T47D (cell line): ENCODE measurements around the gene TWIST2.
A peak's percentile ranks its signal among the peaks of the same experiment; 100 is the strongest.

Experiments used
- DNase-seq, 2 experiments: peaks; one replicate each; pipeline versions ENCODE4 v3.0.0 to v3.0.0-alpha.2; 2011 to 2012; ENCODE audit warnings: low read depth in 1 of 2, low spot score in 1 of 2
- JUND ChIP-seq: IDR thresholded peaks from 2 replicates; pipeline ENCODE4 v1.6.1; 2012; ENCODE audit warnings: low read depth
- in situ Hi-C: cut with HindIII; loops from 2 replicates; pipeline ENCODE4 v1.10.0; 2016; ENCODE audit warnings: low sequenced_read_pairs, low pct_unique_long_range_greater_than_20kb

The TWIST2 gene

DNA sequence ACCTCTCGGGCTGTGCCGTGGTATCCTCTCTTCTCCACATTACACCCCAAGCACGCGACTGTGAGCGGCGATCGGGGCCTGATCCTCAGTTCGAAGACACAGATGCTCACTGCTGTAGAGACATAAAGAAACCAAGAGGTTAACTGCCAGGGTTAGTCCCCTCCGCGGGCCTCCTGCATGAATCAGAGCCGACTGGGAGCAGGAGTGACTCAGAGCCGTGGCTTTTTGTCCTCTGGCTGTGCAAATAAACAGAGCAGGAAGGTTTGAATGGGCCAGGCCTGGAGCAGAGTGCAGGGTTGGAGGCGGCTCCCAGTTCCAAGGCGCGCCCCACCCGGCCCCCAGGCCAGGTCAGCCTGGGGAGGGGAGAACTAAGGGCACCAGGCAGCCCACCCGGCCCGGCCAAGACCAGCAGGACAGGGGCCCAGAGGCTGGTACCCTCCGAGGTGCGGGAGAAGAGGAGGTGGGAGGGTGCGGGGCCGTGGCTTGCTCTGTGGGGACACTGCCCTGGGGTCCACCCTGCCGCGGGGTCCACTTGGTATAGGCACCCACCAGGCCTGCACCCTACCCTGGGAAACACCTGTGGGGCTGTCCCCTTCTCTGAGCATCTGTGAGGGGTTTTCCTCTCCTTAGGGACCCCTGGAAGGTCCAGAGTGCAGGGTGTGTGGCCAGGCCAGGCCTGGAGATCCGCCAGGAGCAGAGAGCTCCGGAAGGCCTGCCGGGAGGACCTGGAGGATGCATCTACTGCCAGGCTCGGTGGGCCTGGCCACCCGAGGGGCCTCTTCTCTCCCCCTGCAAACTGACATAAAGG, 16.5 kb downstream of the TWIST2 start:
- peak; percentile 79 to 82 for DNase-seq

DNA sequence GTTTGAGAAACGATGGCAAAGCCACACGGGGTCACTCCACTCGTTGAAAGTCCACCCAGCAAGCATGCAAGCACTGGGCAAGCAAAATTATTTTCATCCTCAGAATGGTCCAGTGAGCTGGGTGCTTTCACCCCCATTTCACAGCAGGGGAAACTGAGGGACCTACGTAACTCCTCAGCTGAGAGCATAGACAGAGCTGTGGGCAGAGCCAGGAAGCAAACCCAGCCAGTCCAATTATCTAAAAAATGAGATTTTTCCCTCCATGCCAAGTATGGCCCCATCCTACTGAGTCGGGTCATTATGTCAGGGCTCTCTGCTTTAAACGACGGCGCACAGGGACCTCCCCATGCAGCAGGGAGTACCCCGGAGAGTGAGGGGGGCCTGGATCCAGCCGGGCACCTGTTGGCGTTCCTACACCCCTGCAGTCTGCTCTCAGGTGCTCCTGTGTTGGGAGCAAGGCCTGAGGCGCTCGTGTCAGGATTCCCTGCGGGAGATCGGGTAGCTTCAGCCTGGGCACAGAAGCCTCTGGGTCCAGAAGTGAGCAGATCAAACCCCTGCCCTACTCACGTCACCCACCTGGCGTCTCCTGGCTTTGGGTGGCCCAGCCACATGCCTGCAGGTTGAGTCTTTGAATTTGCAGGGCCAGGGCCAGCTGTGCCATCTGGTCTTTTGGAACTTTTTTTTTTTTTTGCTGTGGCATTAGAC, 17.3 kb downstream of the TWIST2 start:
- no peak for DNase-seq
- in situ Hi-C loops: no loop called here
- no peak for TF ChIP-seq JUND

More for the DNA sequence above, 16.5 kb downstream of the TWIST2 start:
- peak; percentile 41; the same call in 1 of the 2 replicates for TF ChIP-seq JUND
- in situ Hi-C loops: no loop called here

DNA sequence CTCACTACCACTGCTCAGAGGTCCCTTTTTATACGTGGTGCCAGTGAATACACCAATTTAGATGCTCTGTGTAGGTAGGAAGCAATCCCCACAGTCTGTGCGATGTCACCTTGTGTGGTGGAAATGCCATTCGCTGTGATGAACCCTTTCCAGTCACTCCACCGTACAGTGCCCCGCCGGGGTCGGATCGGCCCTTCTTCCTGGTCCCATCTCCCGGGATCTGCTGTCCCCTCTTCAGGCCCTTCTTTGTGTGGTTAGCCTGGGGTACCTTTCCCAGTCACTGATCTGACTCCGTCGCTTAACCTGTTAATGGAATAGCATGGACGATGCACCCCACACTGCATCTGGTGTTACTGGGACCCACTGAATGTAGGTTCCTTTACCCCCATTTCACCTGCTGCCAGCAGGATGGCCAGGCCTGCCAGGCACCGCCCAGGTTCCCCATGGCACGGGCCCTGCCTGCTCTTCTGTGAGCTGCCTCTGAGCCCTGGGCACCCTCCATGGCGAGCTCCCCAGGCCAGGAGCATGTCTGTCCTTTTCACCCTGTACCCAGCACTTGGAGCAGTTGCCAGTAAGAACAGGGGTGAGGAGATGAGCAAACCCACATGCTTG, 18.0 kb downstream of the TWIST2 start:
- in situ Hi-C loops: no loop called here
- no peak for DNase-seq
- no peak for TF ChIP-seq JUND

DNA sequence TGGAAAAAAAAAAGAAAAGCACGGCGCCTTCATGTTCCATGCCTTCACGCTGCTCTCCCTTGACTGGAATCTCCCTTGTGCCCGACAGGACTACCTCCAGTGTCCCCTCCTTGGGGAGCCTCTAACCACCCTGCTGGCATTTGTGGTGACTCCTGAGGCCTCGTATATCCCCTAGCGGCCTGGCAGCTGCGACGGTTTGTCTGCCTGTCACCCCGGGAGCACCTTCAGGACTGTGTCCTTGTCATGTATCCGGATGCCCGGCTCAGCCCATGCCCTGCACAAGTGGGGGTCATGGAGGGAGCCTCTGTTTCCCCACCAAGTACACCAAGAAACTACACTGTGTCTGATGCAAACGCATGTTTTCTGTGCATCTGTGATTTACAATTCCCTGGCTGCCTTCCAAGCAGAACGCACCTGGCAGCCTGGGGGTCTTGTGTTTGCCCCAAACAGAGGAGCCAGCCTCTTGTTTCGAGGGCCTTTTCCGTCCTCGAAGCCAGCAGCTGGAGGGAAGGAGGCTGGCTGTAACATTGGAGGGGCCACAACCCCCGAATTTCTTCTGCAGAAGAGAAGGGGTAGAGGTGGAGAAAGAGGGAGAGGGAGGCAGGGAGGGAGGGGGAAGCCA, 18.9 kb downstream of the TWIST2 start:
- no peak for TF ChIP-seq JUND
- in situ Hi-C loops: no loop called here
- DNase-seq: no peak

DNA sequence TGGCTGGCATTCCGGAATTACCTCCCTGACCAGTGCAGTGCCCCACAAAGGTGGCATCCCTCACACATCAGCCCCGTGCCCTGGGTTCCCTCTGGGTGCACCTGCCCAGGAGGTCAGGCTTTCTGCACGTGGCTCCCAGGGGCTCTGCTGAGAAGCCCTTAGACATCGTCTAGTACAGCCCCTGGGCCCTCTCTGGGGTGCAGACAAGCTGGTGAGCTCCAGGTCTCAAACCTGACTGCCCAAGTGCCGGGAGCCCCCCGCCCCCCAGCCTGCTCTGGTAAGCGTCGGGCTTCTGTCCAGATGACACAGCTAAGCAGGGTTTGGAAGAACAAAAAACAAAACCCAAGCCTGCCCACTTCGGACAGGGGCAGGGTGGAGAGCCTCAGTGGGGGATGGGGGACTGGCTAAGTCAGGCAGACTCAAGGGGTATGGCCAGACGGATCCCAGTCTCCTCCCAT, 20.2 kb downstream of the TWIST2 start:
- TF ChIP-seq JUND: no peak
- in situ Hi-C loops: no loop called here
- DNase-seq: no peak

DNA sequence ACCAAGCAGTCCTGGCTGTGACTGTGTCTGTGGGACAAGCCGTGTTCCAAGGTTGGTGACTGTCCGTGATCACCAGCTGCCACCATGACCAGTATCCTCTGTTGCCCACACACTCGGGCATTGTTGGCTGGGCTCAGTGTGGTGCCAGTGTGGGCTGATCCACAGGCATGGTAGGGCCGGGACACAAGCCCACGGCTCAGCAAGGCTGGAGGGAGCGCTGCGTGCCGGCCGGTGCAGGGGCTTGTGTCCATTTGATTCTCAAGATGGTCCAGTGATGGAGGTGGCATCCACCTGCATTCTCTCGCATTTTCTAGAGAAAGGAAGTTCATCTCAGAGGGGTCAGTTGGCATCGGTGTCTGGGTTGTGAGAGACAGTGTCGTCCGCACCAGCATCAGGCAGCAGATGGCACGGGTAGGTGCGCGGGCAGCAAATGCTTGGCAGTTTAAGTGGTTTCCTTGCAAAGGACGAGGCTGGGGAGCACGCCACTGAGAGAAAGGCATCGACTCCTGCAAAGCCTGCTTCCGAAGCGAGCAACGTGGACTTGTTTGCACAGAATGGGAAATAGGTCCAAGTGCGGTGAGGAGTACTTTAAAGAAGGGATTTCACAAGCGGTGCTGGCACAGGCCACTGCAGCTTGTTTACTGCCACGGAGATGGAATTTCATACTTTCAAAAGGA, 20.9 kb downstream of the TWIST2 start:
- peak; percentile 50 to 73 for DNase-seq
- no peak for TF ChIP-seq JUND
- in situ Hi-C loops: no loop called here

DNA sequence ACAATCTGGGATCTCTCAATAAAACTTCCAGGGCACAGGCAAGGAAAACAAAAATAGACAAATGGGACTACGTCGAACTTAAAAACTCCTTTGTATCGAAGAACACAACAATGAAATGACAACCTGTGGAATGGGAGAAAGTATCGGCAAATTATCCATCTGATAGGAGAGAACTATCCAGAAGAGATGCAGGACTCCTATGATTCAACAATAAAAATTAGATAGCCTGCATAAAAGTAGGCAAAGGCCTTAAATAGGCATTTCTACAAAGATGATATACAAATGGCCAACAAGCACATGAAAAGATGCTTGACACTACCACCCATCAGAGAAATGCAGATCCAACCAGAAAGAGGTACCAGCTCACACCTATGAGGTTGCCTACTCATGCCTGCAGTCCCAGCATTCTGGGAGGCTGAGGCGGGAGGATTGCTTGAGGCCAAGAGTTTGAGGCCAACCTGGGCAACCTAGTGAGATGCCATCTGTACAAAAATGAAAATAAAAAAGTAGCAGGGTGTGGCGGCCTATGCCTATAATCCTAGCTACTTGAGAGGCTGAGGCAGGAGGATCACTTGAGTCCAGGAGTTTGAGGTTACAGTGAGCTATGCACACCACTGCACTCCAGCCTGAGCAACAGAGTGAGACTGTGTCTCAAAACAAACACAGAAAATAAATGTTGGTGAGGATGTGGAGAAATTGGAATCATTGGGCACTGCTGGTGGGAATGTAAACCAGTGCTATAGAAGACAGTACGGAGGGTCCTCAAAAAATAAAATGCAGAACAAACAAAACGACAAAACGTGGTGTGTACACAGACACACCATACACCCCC, 21.6 kb downstream of the TWIST2 start:
- in situ Hi-C loops: no loop called here
- DNase-seq: peak in 1 of 2 experiments; percentile 30
- TF ChIP-seq JUND: no peak

DNA sequence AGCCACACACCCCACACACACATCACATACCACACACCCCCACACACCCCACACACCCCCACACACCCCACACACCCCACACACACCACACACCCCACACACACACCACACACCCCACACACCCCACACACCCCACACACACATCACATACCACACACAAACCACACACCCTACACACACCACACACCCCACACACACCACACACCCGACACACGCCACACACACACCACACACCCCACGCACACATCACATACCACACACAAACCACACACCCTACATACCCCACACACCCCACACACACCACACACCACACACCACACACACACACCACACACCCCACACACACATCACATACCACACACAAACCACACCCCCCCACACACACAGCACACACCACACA, 22.4 kb downstream of the TWIST2 start:
- TF ChIP-seq JUND: no peak
- in situ Hi-C loops: no loop called here
- DNase-seq: no peak

DNA sequence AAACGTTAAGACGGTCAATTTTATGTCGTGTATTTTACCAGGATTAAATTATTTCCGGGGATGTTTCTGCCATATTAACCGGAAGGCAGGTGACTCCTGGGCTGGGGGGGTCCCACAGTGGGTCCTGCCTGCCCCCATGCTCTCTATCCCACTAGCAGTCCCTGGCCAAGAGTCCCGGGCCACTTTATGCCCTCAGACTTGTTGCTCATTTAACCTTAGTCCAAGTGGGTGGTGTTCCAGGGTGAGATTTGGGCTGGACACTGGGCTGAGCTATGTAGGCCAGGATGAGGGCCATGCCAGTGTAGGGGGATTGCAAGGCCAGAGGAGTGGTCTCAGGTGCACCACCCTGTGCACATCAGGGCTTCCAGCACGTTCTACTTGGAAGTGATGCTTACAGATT, 24.1 kb downstream of the TWIST2 start:
- in situ Hi-C loops: no loop called here
- no peak for DNase-seq
- TF ChIP-seq JUND: no peak

DNA sequence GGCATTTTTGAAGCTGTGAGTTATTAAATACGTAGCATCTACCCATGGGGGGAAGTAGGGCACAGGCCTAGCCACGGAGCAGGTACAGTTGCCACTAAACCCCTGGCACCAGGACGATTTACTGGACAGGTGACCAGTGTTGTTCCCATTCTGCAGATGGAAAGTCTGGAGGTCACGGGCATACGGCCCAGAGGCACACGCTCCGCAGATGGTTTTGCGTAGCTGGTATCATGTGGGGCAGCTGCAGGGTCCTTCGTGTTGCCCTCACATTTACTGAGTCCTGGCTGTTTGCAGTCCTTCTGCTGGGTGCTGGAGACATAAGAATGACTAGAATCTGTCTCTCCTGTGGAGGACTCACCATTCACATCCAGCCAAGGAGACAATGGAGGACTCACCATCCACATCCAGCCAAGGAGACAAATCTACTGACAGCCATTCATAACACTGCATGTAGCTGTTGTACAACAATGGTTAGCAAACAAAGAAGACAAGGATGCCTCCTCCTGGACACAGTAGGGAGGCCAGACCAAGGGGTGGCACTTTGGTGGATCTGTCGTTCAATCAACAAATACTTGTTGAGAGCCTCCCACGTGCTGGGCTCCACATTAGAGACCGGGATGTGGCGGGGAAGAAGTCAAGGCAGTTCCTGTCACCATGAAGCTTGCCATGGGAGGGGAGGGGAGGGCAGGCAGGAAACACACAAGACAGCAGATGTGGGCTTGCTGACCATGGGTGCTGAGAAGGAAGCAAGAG, 24.9 kb downstream of the TWIST2 start:
- in situ Hi-C loops: no loop called here
- TF ChIP-seq JUND: no peak
- no peak for DNase-seq

DNA sequence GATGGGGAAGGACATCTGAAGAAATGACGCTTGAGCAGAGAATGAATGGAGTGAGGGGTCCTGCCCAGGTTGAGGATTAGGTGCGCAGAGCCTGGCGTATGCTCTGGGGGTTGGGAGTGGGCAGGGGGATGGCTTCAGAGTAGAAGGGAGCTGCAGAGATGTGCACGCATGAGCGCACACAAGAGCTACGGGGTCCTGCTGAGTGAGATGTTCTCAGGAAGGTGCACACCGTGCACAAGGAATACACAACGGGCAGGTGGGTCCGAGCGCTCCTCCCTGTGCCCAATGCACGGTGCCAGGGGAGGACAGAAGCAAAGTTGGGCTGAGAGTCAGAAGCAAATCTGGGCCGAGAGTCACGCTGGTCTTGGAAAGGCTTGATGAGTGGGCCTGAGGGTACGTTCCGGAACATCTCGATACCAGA, 25.5 kb downstream of the TWIST2 start:
- in situ Hi-C loops: no loop called here
- DNase-seq: no peak
- no peak for TF ChIP-seq JUND
